Breast epithelium (tissue), 3 donors: Measurements from ENCODE around the gene NCBP3.

Experiments
- POLR2A ChIP-seq: fragments of 450-650 bp; IDR thresholded peaks from one replicate; pipeline ENCODE4 v1.6.1; 2016; ENCODE audit warnings: antibody characterized with exemption, mild to moderate bottlenecking, moderate library complexity
- POLR2AphosphoS5 ChIP-seq, 3 donors: sonication (generic); formaldehyde crosslinking; IDR thresholded peaks; one replicate each; pipeline ENCODE4 v1.6.1; 2017; ENCODE audit warnings: antibody characterized with exemption in 3 of 3
- TF ChIP-seq, protein P1 (sequence below), 3 donors: fragments of 450-650 bp; IDR thresholded peaks; one replicate each; pipeline ENCODE4 v1.5.1; 2016 to 2017; ENCODE audit warnings: antibody characterized with exemption in 3 of 3, mild to moderate bottlenecking in 3 of 3, moderate library complexity in 3 of 3

DNA sequence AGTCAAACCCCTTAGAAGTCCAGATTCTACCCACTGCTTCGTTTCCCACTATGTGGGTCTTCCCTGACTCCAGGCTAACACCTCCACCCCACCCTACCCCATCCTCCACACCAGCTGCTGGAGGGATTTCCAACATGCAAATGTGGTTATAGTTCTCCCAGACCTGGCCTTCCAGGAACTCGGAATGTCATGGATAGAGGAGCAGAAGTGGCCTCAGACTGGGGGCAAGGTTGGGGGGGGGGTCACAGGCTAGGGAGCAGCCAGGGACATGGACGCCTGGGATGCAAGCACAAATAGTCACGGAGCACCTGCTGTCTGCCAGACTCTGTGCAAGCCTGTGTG is 44.8 kb upstream of the NCBP3 start:
- TF ChIP-seq, protein P1, sequence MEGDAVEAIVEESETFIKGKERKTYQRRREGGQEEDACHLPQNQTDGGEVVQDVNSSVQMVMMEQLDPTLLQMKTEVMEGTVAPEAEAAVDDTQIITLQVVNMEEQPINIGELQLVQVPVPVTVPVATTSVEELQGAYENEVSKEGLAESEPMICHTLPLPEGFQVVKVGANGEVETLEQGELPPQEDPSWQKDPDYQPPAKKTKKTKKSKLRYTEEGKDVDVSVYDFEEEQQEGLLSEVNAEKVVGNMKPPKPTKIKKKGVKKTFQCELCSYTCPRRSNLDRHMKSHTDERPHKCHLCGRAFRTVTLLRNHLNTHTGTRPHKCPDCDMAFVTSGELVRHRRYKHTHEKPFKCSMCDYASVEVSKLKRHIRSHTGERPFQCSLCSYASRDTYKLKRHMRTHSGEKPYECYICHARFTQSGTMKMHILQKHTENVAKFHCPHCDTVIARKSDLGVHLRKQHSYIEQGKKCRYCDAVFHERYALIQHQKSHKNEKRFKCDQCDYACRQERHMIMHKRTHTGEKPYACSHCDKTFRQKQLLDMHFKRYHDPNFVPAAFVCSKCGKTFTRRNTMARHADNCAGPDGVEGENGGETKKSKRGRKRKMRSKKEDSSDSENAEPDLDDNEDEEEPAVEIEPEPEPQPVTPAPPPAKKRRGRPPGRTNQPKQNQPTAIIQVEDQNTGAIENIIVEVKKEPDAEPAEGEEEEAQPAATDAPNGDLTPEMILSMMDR (IDR thresholded peaks at IDR 0.05): no peak
- TF ChIP-seq POLR2A: no peak
- no peak for TF ChIP-seq POLR2AphosphoS5 (IDR thresholded peaks at IDR 0.05)
